Esophagus squamous epithelium (tissue), 5 donors: ENCODE measurements around the gene WDR70. TPM values are rescaled to one million over a fixed set of nuclear protein-coding genes. Genes with fewer than 3 reads are reported as not detected.
"Not testable (repeated sequence)": the region's sequence is repeated elsewhere in the genome, so short reads cannot be mapped to it uniquely, and the experiment has no call there.

Experiments used
- DNase-seq: peaks from one replicate; lab custom pipeline; 2025; lab: John Stamatoyannopoulos, UW
- H3K27ac ChIP-seq, 4 donors: fragments of 200-600 bp; sonication (generic); one replicate each; pipeline ENCODE4 v1.5.1; 2016 to 2019; ENCODE audit warnings: mild to moderate bottlenecking in 1 of 4
- H3K27me3 ChIP-seq, 4 donors: fragments of 200-600 bp; sonication (generic); 1 replicate in 3 of 4; 2 replicates in 1 of 4; pipeline versions ENCODE4 v1.5.1 to v1.6.0; 2017 to 2021; ENCODE audit warnings: antibody characterized with exemption in 1 of 4
- H3K36me3 ChIP-seq, 3 donors: fragments of 200-600 bp; sonication (generic); one replicate each; pipeline ENCODE4 v1.5.1; 2016 to 2019
- H3K4me1 ChIP-seq, 3 donors: fragments of 200-600 bp; sonication (generic); one replicate each; pipeline ENCODE4 v1.5.1; 2017 to 2019
- H3K4me3 ChIP-seq, 4 donors: fragments of 200-600 bp; sonication (generic); 1 replicate in 3 of 4; 2 replicates in 1 of 4; pipeline ENCODE4 v1.5.1; 2016 to 2019; ENCODE audit warnings: mild to moderate bottlenecking in 2 of 4, moderate library complexity in 1 of 4
- H3K9me3 ChIP-seq, 3 donors: fragments of 200-600 bp; sonication (generic); one replicate each; pipeline ENCODE4 v1.5.1; 2016 to 2019
- CTCF ChIP-seq, 6 experiments: fragments of 450-650 bp in 4 of 6; fragments of 200-600 bp in 2 of 6; sonication (generic) in 2 of 6; IDR thresholded peaks; one replicate each; pipeline ENCODE4 v1.5.1; 2016 to 2019; ENCODE audit warnings: antibody characterized with exemption in 6 of 6, mild to moderate bottlenecking in 4 of 6, moderate library complexity in 4 of 6
- POLR2A ChIP-seq, 4 donors: fragments of 450-650 bp; IDR thresholded peaks; one replicate each; pipeline ENCODE4 v1.6.1; 2017; ENCODE audit warnings: antibody characterized with exemption in 4 of 4, mild to moderate bottlenecking in 4 of 4, moderate library complexity in 3 of 4
- WGBS, 2 donors: methylation state at CpG; one replicate each; pipeline ENCODE4 v1.1.5; 2018; 5-methylcytosine and 5-hydroxymethylcytosine counted together
- intact Hi-C: fragments of 100-400 bp; cut with DNase I; formaldehyde crosslinking; loops from one replicate; pipeline ENCODE4 v1.15.0; 2022
- total RNA-seq, 4 donors: library from RNA; depleted of rRNA; stranded (reverse); fragments of >200 nt; gene quantifications; one replicate each; pipeline ENCODE4 v1.1.0, GENCODE V29; 2016
- donor health status: DM: yes; HTN: yes; CAD: no.

WDR70 gene
- total RNA-seq, 4 donors from 2014 or later, result 8.2 to 26.1 (median 15.5) TPM

DNA sequence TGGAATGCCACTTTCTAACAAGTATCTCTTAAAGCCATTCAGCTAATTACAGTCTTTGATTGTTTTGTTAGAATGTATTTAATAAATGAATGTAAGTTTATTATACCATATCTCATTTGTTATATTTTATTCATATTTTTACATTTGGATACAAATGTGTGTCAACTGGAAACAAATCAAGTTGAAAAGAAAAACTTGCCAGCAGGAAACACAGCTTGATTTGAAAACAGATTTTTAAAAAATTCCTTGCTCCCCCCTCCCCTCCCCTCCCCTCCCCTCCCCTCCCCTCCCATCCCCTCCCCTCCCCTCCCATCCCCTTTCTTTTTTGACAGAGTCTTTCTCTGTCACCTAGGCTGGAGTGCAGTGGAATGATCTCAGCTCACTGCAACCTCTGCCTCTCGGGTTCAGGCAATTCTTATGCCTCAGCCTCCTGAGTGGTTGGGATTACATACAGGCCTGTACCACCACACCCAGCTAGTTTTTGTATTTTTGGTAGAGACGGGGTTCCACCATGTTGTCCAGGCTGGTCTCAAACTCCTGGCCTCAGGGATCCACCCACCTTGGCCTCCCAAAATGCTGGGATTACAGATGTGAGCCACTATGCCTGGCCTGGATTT lies 227.6 kb downstream of the WDR70 start:
- H3K4me3 ChIP-seq, result no peak overlapping the region
- H3K36me3 ChIP-seq, result peaks cover 0 to 16% (median 0%) of the 10 kb centered on the region in 3 donors
- no peaks in the 10 kb centered on the region for H3K27me3 ChIP-seq
- intact Hi-C loops, result no loop called here
- no peak overlapping the region for H3K27ac ChIP-seq
- no peaks in the 10 kb centered on the region for H3K9me3 ChIP-seq
- TF ChIP-seq CTCF (IDR thresholded peaks at IDR 0.05) (no peak), POLR2A (IDR thresholded peaks at IDR 0.05) (no peak)
- no peak for DNase-seq
- WGBS, 2 donors, result 84 to 93% methylated on average over 2 of the region's 2 CpGs
- H3K4me1 ChIP-seq, result no peaks in the 10 kb centered on the region

- H3K27me3 ChIP-seq, result no peaks in the 10 kb centered on the region
- intact Hi-C loops, result no loop called here
- no peaks in the 10 kb centered on the region for H3K36me3 ChIP-seq
- TF ChIP-seq POLR2A (IDR thresholded peaks at IDR 0.05), result no peak
- TF ChIP-seq CTCF (IDR thresholded peaks at IDR 0.05), result no peak
- H3K4me1 ChIP-seq, result no peaks in the 10 kb centered on the region
- no peak overlapping the region for H3K27ac ChIP-seq
- WGBS, 2 donors, result 87 to 92% methylated on average over 4 of the region's 4 CpGs
- no peak overlapping the region for H3K4me3 ChIP-seq
- DNase-seq, result no peak
- no peaks in the 10 kb centered on the region for H3K9me3 ChIP-seq
Measured at GRCh38 chr5:37615184-37615583, 236.1 kb downstream of the WDR70 start.

DNA sequence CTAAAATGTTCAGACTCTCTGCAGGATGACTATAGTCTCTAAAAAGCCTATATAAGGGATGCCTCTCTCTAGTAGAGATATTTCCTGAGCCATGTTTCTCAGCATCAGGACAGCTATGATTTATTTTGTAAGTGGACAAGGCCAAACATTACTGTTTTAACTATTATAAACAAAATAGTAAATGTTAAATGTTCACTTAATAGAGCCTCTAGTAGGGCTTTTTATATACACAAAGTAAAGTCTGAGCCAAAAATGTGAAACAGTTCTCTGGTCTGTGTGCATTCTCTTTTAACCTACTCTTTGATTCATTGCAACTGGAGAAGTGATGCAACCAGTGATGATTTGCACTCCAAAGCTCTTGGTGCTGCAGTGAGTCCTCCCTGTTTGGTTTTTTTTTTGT lies 240.2 kb downstream of the WDR70 start:
- DNase-seq, result no peak
- no peak overlapping the region for H3K27ac ChIP-seq
- peaks cover 0 to 8% (median 0%) of the 10 kb centered on the region in 3 donors for H3K36me3 ChIP-seq
- H3K4me1 ChIP-seq, result no peaks in the 10 kb centered on the region
- no peaks in the 10 kb centered on the region for H3K27me3 ChIP-seq
- intact Hi-C loops, result no loop called here
- H3K4me3 ChIP-seq, result no peak overlapping the region
- TF ChIP-seq POLR2A (IDR thresholded peaks at IDR 0.05), result no peak
- TF ChIP-seq CTCF (IDR thresholded peaks at IDR 0.05), result no peak
- no peaks in the 10 kb centered on the region for H3K9me3 ChIP-seq

GRCh38 chr5:37622354-37622753 lies 243.2 kb downstream of the WDR70 start:
- H3K36me3 ChIP-seq, result peaks cover 0 to 14% (median 0%) of the 10 kb centered on the region in 3 donors
- WGBS, 2 donors, result 85 to 100% methylated on average over 1 to 2 of the region's 2 CpGs
- H3K9me3 ChIP-seq, result not testable (repeated sequence)

DNA sequence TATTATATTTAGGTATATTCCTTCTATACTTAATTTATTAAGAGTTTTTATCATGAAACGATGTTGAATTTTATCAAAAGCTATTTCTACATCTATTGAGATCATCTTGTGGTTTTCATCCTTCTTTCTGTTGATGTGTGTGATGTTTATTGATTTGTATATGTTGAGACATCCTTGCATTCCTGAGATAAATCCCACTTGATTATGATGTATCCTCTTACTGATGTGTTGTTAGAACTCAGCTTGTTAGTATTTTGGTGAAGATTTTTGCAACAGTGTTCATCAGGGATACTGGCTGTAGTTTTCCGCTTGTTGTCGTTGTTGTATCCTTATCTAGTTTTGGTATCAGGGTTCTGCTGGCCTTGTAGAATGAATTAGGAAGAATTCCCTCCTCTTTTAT lies 247.1 kb downstream of the WDR70 start:
- no peaks in the 10 kb centered on the region for H3K27me3 ChIP-seq
- no peak overlapping the region for H3K4me3 ChIP-seq
- TF ChIP-seq POLR2A (IDR thresholded peaks at IDR 0.05) (no peak), CTCF (IDR thresholded peaks at IDR 0.05) (no peak)
- no peaks in the 10 kb centered on the region for H3K4me1 ChIP-seq
- H3K36me3 ChIP-seq, result peaks cover 0 to 25% (median 0%) of the 10 kb centered on the region in 3 donors
- 93 to 94% methylated on average over 3 of the region's 3 CpGs for WGBS, 2 donors
- DNase-seq, result no peak
- no peak overlapping the region for H3K27ac ChIP-seq
- peaks cover 0 to 18% (median 12%) of the 10 kb centered on the region in 3 donors for H3K9me3 ChIP-seq
- intact Hi-C loops, result no loop called here

More at GRCh38 chr5:37622354-37622753, 243.2 kb downstream of the WDR70 start:
- DNase-seq, H3K4me3 ChIP-seq, intact Hi-C loops, H3K27ac ChIP-seq, H3K4me1 ChIP-seq, H3K27me3 ChIP-seq: not testable (repeated sequence)
